K562 (cell line): ENCODE measurements around the gene KLK5. TPM values are rescaled to one million over a fixed set of nuclear protein-coding genes. Genes with fewer than 3 reads are reported as not detected.

Source experiments
- CCNT2 ChIP-seq: IDR thresholded peaks from 2 replicates; pipeline ENCODE4 v1.6.1; 2011; ENCODE audit warnings: borderline replicate concordance, low read depth, mild to moderate bottlenecking, moderate library complexity, mixed read lengths, low read length; ENCODE audit not compliant: insufficient read length; ENCODE audit errors: extremely low read depth
- EGR1 ChIP-seq: fragments of 450-650 bp; conservative IDR thresholded peaks from 2 replicates; pipeline ENCODE4 v1.6.1; 2017; ENCODE audit warnings: mild to moderate bottlenecking
- FOXK2 ChIP-seq, 2 experiments: fragments of 450-650 bp; IDR thresholded peaks in 1 of 2; conservative IDR thresholded peaks in 1 of 2; 2 replicates each; pipeline ENCODE4 v1.6.1; 2016; ENCODE audit warnings: low read depth in 2 of 2, mild to moderate bottlenecking in 1 of 2
- HDAC2 ChIP-seq: fragments of 450-650 bp; IDR thresholded peaks from 2 replicates; pipeline ENCODE4 v1.6.1; 2016; ENCODE audit warnings: mild to moderate bottlenecking
- KAT2B ChIP-seq: IDR thresholded peaks from one replicate; pipeline ENCODE4 v1.6.1; 2012; ENCODE audit warnings: low read depth, mild to moderate bottlenecking, control low read depth, inconsistent platforms, low read length, moderate library complexity
- KDM2B ChIP-seq: fragments of 250-450 bp; sonication (Bioruptor Pico); IDR thresholded peaks from 2 replicates; pipeline ENCODE4 v1.8.0; 2021; ENCODE audit warnings: mild to moderate bottlenecking, moderate library complexity
- L3MBTL2 ChIP-seq: fragments of 450-650 bp; IDR thresholded peaks from 2 replicates; pipeline ENCODE4 v1.6.1; 2016; ENCODE audit warnings: mild to moderate bottlenecking, moderate library complexity
- MTA1 ChIP-seq: fragments of 450-650 bp; IDR thresholded peaks from 2 replicates; pipeline ENCODE4 v1.6.1; 2017; ENCODE audit warnings: borderline replicate concordance
- MYC ChIP-seq, 2 experiments: fragments of 250-450 bp in 1 of 2; sonication (Bioruptor Pico) in 1 of 2; IDR thresholded peaks; 2 replicates each; pipeline versions ENCODE4 v1.5.1 to v1.6.1; 2012 to 2021; ENCODE audit warnings: low read depth in 2 of 2, borderline replicate concordance in 1 of 2, improper control_type of control experiment in 1 of 2, low read length in 1 of 2, mild to moderate bottlenecking in 1 of 2, moderate library complexity in 1 of 2
- RAD21 ChIP-seq, 2 experiments: fragments of 250-450 bp in 1 of 2; fragments of 450-650 bp in 1 of 2; sonication (Bioruptor Pico) in 1 of 2; formaldehyde crosslinking in 1 of 2; IDR thresholded peaks in 1 of 2; conservative IDR thresholded peaks in 1 of 2; 2 replicates each; pipeline versions ENCODE4 v1.4.0 to v1.8.0; 2020 to 2022; ENCODE audit warnings: mild to moderate bottlenecking in 2 of 2, moderate library complexity in 1 of 2
- TCF7 ChIP-seq: sonication (generic); IDR thresholded peaks from 2 replicates; pipeline ENCODE4 v1.6.1; 2016; ENCODE audit warnings: antibody characterized with exemption, borderline replicate concordance
- YBX1 ChIP-seq: fragments of 450-650 bp; IDR thresholded peaks from 2 replicates; pipeline ENCODE4 v1.7.1; 2016; ENCODE audit warnings: mild to moderate bottlenecking
- ZC3H11A ChIP-seq: IDR thresholded peaks from 2 replicates; pipeline ENCODE4 v1.6.1; 2012; ENCODE audit warnings: low read depth, low read length, improper control_type of control experiment
- ZNF282 ChIP-seq: sonication (generic); formaldehyde crosslinking; IDR thresholded peaks from 2 replicates; pipeline ENCODE4 v1.8.1; 2023; ENCODE audit warnings: missing genetic modification reagents
- ZNF507 ChIP-seq: conservative IDR thresholded peaks from 2 replicates; pipeline ENCODE4 v1.6.1; 2017; ENCODE audit warnings: missing genetic modification characterization, missing compliant biosample characterization
- ZNF695 ChIP-seq: fragments of 450-650 bp; formaldehyde crosslinking; IDR thresholded peaks from 2 replicates; pipeline ENCODE4 v1.4.0; 2020; ENCODE audit warnings: mild to moderate bottlenecking, moderate library complexity
- polyA plus RNA-seq, 8 experiments: library from polyadenylated mRNA; depleted of rRNA in 4 of 8; stranded (reverse) in 5 of 8; unstranded in 3 of 8; fragments of >200 nt; fragmentation: Nextera tagmentation in 2 of 8; fragmentation: Illumina TruSeq in 1 of 8; extraction: Ambion mirVana in 2 of 8; extraction: Trizol in 1 of 8; gene quantifications; 2 replicates each; pipeline versions ENCODE4 v1.2.1 to v1.2.3, GENCODE V29; 2011 to 2014; ENCODE audit warnings: inconsistent platforms in 1 of 8, missing spikeins in 1 of 8
- total RNA-seq, 7 experiments: library from RNA; depleted of rRNA in 6 of 7; stranded (reverse); fragments of >200 nt in 6 of 7; fragmentation: Illumina TruSeq in 2 of 7; extraction: Trizol in 2 of 7; gene quantifications; 2 replicates each; pipeline versions ENCODE4 v1.2.1 to v1.2.3, GENCODE V29; 2011 to 2021; ENCODE audit warnings: low replicate concordance in 1 of 7
- TF ChIP-seq, protein P1 (sequence below): fragments of 250-450 bp; sonication (Bioruptor Pico); IDR thresholded peaks from 2 replicates; pipeline ENCODE4 v1.5.0; 2021; ENCODE audit warnings: mild to moderate bottlenecking, borderline replicate concordance
- TF ChIP-seq, protein P2 (sequence below): fragments of 250-450 bp; sonication (Bioruptor Pico); IDR thresholded peaks from 2 replicates; pipeline ENCODE4 v1.5.0; 2021
- TF ChIP-seq, protein P3 (sequence below): fragments of 450-650 bp; IDR thresholded peaks from 2 replicates; pipeline ENCODE4 v1.7.1; 2018; ENCODE audit warnings: mild to moderate bottlenecking, low read depth; ENCODE audit not compliant: partially characterized antibody
- TF ChIP-seq, protein P4 (sequence below), 3 experiments: IDR thresholded peaks in 2 of 3; conservative IDR thresholded peaks in 1 of 3; 2 replicates each; pipeline ENCODE4 v1.5.1; 2011 to 2012; ENCODE audit warnings: low read length in 3 of 3, mild to moderate bottlenecking in 3 of 3, control low read depth in 2 of 3, improper control_type of control experiment in 1 of 3, inconsistent platforms in 1 of 3, low read depth in 1 of 3, mixed read lengths in 1 of 3, moderate library complexity in 1 of 3; ENCODE audit not compliant: insufficient read depth in 2 of 3

KLK5 gene
- total and polyA plus RNA-seq, 9 of the 15 experiments (the other 6 are each of a cell fraction or from before 2014, with no cell fraction given), result not detected

DNA sequence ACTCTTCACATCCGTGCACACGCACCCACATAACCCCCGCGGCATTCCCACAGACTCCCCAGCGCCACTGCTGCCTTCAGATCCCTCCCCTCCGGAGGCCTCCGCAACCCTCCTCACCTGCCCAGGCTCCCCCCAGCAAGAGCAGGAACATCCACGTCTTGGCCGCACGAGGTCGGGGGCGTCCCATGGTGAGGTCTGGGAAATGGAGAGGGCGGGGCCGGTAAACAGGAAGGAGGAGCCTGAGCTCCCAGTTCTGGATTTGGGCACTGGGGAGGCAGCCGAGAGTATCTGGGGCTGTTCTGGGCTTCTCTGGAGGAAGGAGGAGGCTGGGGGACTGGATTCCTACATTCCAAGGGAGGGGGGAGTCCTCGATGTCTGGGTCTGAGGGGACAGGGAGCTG is 48.1 kb upstream of the KLK5 start (continued):
- TF ChIP-seq, protein P1, sequence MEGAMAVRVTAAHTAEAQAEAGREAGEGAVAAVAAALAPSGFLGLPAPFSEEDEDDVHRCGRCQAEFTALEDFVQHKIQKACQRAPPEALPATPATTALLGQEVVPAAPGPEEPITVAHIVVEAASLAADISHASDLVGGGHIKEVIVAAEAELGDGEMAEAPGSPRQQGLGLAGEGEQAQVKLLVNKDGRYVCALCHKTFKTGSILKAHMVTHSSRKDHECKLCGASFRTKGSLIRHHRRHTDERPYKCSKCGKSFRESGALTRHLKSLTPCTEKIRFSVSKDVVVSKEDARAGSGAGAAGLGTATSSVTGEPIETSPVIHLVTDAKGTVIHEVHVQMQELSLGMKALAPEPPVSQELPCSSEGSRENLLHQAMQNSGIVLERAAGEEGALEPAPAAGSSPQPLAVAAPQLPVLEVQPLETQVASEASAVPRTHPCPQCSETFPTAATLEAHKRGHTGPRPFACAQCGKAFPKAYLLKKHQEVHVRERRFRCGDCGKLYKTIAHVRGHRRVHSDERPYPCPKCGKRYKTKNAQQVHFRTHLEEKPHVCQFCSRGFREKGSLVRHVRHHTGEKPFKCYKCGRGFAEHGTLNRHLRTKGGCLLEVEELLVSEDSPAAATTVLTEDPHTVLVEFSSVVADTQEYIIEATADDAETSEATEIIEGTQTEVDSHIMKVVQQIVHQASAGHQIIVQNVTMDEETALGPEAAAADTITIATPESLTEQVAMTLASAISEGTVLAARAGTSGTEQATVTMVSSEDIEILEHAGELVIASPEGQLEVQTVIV (CRISPR knock-in tag), result no peak
- no peak for TF ChIP-seq ZNF695
- TF ChIP-seq, protein P2, sequence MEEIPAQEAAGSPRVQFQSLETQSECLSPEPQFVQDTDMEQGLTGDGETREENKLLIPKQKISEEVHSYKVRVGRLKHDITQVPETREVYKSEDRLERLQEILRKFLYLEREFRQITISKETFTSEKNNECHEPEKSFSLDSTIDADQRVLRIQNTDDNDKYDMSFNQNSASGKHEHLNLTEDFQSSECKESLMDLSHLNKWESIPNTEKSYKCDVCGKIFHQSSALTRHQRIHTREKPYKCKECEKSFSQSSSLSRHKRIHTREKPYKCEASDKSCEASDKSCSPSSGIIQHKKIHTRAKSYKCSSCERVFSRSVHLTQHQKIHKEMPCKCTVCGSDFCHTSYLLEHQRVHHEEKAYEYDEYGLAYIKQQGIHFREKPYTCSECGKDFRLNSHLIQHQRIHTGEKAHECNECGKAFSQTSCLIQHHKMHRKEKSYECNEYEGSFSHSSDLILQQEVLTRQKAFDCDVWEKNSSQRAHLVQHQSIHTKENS, result no peak
- TF ChIP-seq KAT2B, result no peak
- peak; percentile 51 to 65; a peak in 2 of 4 replicates for TF ChIP-seq FOXK2 (conservative IDR thresholded peaks at IDR 0.05 in 1 of 2, IDR thresholded peaks at IDR 0.05 in 1 of 2; ENCODE audit: low read depth in 2 of 2)
- no peak for TF ChIP-seq TCF7
- no peak for TF ChIP-seq CCNT2
- TF ChIP-seq YBX1, result no peak
- TF ChIP-seq KDM2B (CRISPR knock-in tag), result no peak
- TF ChIP-seq, protein P3, sequence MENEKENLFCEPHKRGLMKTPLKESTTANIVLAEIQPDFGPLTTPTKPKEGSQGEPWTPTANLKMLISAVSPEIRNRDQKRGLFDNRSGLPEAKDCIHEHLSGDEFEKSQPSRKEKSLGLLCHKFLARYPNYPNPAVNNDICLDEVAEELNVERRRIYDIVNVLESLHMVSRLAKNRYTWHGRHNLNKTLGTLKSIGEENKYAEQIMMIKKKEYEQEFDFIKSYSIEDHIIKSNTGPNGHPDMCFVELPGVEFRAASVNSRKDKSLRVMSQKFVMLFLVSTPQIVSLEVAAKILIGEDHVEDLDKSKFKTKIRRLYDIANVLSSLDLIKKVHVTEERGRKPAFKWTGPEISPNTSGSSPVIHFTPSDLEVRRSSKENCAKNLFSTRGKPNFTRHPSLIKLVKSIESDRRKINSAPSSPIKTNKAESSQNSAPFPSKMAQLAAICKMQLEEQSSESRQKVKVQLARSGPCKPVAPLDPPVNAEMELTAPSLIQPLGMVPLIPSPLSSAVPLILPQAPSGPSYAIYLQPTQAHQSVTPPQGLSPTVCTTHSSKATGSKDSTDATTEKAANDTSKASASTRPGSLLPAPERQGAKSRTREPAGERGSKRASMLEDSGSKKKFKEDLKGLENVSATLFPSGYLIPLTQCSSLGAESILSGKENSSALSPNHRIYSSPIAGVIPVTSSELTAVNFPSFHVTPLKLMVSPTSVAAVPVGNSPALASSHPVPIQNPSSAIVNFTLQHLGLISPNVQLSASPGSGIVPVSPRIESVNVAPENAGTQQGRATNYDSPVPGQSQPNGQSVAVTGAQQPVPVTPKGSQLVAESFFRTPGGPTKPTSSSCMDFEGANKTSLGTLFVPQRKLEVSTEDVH, result no peak
- TF ChIP-seq, protein P4, sequence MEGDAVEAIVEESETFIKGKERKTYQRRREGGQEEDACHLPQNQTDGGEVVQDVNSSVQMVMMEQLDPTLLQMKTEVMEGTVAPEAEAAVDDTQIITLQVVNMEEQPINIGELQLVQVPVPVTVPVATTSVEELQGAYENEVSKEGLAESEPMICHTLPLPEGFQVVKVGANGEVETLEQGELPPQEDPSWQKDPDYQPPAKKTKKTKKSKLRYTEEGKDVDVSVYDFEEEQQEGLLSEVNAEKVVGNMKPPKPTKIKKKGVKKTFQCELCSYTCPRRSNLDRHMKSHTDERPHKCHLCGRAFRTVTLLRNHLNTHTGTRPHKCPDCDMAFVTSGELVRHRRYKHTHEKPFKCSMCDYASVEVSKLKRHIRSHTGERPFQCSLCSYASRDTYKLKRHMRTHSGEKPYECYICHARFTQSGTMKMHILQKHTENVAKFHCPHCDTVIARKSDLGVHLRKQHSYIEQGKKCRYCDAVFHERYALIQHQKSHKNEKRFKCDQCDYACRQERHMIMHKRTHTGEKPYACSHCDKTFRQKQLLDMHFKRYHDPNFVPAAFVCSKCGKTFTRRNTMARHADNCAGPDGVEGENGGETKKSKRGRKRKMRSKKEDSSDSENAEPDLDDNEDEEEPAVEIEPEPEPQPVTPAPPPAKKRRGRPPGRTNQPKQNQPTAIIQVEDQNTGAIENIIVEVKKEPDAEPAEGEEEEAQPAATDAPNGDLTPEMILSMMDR (IDR thresholded peaks at IDR 0.05 in 2 of 3, conservative IDR thresholded peaks at IDR 0.05 in 1 of 3; ENCODE audit: insufficient read depth in 2 of 3, low read depth in 1 of 3, low read length in 3 of 3), result peak; percentile 10 to 51 (median 28); a peak in 3 of 6 replicates
- TF ChIP-seq L3MBTL2, result peak; percentile 58
- TF ChIP-seq RAD21 (CRISPR knock-in tag; conservative IDR thresholded peaks at IDR 0.05 in 1 of 2, IDR thresholded peaks at IDR 0.05 in 1 of 2), result peak in 1 of 2 experiments; percentile 19; a peak in 1 of 4 replicates
- TF ChIP-seq ZC3H11A, result no peak
- no peak for TF ChIP-seq MTA1
- no peak for TF ChIP-seq HDAC2
- no peak for TF ChIP-seq ZNF282 (CRISPR knock-in tag)
- no peak for TF ChIP-seq ZNF507 (tag)
- 0 out of 2 replicates have a peak, but pooled peaks have one; percentile 30 for TF ChIP-seq EGR1
- peak; percentile 39 for TF ChIP-seq MYC (IDR thresholded peaks at IDR 0.05; ENCODE audit: low read depth, low read length)
- no peak for TF ChIP-seq MYC (CRISPR knock-in tag; IDR thresholded peaks at IDR 0.05; ENCODE audit: borderline replicate concordance, low read depth)
